GM15510 (cell line): ENCODE results near the gene SAMD7.

ENCODE experiments used
- POLR2A ChIP-seq: IDR thresholded peaks from 3 replicates; pipeline ENCODE4 v1.6.1; 2011; ENCODE audit warnings: borderline replicate concordance; ENCODE audit not compliant: insufficient read length; ENCODE audit errors: extremely low read depth

The SAMD7 gene

DNA sequence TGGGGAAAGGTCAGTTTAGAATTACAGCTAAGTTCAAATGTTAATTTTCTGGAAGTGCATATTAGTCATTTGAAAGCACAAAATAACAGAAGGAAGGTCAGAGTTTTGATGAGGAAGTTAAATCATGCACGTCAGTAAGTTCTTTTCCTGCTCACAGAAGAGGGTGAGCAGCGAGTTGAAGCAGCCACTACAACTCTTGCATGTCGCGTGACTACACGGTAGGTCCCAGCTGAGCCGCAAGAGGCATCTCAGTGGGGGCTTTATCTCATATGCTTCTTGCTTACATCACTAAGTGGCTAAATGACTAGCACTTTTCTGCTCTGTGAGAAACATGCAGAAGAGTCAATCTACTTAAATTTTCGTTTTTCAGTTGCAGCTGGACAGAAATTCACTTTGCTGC is 33.9 kb downstream of the SAMD7 start:
- peak; percentile 33 for TF ChIP-seq POLR2A

- TF ChIP-seq POLR2A = no peak
These were observed 35.0 kb downstream of the SAMD7 start for GRCh38 chr3:169946336-169946735.

- TF ChIP-seq POLR2A = no peak
These were observed 37.4 kb downstream of the SAMD7 start for GRCh38 chr3:169948559-169949448.

GRCh38 chr3:169952045-169952444 is 40.7 kb downstream of the SAMD7 start:
- TF ChIP-seq POLR2A = no peak

DNA sequence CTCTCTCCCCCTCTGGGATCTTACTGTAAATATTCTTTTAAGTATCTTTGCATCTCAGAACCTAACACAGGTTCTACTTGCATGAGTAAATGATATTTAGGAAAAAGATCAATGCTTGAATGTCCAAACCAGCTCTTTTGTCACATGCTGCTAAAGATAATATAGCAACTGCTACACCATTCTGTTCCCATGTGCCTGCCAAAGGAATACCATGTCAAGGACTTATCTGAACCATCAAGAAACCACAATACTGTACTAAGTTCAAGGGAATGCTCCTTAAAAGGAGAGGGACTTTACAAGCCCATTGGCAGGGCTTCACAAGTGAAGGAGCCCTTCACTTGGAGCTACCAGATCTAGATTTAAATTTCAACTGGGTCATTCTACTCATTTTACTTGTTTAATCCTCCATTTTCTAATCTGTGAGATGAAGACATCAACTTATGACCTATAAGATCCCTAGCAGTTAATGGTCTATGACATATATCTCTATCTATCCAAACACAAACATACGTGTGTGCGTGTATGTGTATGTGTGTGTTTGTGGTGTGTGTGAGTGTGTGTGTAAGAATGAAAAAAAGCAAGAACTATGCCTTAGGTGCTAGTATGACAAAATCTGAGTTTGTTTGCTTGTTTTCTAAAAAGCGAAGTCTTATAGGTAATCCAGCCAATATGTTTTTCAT is 42.2 kb downstream of the SAMD7 start:
- no peak for TF ChIP-seq POLR2A

DNA sequence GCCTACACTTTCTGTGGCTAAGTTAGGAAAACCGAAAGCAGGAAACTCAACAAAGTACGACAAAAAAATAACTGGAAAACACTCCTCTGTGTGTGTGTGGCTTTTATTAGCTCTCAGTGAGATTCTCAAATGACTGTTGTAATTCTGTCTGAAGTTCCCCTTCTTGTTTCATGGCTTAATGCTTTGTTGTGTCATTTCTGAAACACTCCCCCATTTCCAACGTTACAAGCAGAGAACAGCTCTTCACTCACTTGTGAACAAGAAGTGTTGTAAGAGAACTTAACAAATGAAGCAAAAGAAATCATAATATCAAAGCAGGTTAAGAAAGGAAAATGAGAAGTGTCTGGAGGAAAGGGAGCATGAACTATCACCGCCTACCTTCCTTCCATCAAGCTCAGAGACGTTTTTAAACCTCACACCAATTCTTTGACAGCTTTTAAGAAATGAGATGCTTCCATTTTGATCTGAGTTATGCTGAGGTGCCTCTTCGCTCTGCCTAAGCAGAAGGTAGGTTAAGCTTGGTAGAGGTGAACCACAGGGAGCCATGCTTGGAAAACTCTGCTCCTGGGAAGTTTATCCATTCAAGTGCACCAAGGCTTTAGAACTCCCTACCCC is 42.9 kb downstream of the SAMD7 start:
- TF ChIP-seq POLR2A = no peak

GRCh38 chr3:169955406-169955805 is 44.0 kb downstream of the SAMD7 start:
- TF ChIP-seq POLR2A = no peak

GRCh38 chr3:169964176-169964575 is 52.8 kb downstream of the SAMD7 start:
- no peak for TF ChIP-seq POLR2A

DNA sequence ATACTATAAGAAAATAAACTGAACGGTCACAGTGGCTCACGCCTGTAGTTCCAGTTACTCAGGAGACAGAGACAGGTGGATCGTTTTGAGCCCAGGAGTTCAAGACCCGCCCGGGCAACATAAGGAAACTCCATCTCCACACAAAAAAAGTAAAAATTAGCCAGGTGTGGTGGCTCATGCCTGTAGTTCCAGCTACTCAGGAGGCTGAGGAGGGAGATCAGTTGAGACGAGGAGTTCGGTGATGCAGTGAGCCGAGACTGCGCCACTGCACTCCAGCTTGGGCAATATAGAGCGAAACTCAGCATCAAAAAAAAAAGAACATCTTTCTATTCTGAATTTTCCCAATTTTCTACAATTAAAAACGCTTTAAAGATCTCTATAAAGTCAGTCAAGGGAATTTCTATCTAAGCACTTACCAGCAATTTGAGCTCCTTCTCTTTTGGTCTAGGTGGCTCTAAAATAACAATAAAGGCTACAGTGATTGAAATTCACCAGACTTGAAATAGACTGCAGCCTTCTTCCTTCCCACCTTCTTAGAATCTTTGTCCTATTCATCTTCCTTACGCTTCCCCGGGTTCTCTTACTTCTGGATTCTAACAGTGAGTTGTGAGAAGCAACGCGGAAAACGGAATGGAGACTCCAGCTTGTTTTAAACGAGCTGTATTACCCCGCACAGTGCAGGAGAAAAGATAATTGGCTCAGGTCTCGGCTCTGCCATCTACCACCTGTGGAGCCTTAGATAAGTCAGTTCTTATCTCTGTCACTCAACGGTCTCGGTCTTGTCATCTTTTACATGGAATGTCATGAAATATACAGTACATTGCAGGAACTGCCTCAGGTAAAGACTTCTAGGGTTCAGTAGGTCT is 54.4 kb downstream of the SAMD7 start:
- no peak for TF ChIP-seq POLR2A

- peak; percentile 88 for TF ChIP-seq POLR2A
These were observed 55.1 kb downstream of the SAMD7 start, which contains the start of gene SEC62 for GRCh38 chr3:169966428-169966950. SEC62 (plus strand) TSS chr3:169966807; CDS start chr3:169966823, 16 bp downstream.

DNA sequence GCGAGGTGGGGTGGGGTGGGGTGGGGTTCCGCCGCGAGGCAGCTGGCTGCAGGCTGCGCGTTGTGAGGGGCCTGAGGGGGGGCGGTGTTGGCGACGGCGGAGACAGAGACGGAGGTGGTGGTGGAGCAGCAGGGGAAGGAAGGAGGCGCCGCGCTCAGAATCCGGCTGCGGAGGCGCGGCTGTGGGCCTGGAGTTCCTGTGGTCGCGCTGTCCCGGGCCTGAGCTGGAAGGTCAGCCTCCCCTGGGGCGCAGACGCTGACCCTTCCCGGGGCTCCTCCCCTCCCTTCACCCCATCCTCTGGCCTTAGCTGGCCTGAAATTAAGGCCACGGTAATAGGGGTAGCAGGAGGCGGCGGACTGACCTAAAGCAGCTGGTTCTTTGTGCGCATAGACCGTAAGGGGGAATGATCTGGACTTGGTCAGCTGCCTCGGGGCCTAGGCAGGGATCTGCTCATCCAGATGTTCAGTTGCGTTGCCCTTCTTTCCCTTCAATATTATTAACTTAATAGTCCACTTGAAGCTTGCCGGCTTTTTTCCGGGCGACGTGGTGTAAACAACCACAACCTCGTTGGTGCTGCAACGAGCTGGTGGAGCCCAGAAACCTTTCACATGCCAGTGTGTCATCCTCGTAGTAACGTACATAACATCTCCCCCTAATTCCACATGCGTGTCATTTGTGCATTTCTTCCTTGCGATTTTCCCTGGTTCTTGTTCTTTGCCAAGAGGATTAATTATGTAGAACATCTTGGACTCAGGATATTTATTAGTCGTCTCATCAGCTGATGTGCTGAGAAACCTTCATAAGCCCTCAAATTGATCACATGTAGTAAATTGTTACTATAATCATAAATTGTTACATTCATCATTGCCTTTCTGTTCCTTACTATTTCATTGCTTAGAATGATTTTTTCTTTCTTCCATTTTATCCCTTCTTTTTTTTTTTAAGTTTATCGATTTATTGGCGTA is 55.9 kb downstream of the SAMD7 start:
- TF ChIP-seq POLR2A = no peak

DNA sequence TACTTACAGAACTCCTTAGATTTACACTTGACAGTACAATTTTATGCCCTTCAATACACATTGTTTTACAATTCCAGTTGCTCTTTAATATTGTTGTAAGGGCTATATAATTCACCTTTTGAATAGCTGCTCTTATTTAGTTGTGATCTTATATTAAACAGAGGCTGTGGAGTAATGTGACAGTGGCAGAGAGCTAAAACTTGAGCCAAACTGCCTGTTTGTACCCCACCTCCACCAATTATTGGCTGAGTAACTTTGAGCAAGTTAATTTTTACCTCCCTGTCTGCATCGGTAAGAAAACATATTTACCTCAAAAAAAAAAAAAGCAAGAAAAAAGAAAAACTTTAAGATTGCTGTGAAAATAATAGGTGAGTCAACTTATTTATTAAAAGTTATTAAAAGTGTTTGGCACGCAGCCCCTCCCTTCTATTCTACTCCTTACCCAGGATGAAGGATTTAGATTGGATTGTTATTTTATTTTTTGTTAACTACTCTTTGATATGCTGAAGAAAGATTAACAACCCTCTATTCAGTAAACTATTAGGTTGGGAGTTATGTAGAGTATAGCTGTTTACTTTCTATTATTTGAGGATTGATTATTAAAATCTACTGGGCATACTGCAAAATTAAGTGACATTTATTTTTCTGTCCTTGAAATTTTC is 57.0 kb downstream of the SAMD7 start:
- TF ChIP-seq POLR2A = no peak
